Right hindlimb (tissue), 1 donor: ENCODE measurements around the gene MRGPRX3.

Experiments used
- DNase-seq: peaks from one replicate; pipeline ENCODE4 v3.0.0-alpha.2; 2018

Gene MRGPRX3

DNA sequence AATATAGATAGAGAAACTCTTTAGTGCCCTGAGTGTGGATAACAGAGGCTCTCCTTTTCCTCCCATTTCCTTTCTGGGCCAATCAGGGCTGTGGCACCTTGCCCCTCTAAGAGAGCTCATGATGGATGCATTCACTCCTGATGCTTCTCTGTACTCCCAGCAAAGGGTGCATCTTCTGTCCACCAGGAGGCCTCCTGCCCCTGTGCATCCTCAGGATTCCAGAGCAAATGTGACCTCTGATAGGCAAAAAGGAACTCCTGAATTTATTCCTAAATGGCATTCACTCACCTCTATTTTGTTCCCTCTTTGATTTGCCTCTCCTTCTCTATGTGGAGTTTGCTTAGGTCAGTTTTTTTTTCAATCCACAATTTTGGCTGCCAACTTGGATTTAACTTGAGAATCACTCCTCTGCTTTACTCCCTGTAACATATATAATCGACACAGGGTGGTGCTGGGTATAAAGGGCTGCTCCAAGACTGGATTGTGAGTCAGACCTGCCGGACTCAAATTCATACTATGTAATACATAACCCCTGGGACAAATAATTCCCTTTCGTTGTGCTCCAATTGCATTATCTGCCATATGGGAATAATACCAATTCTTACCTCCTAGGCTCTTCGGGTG is 39.1 kb downstream of the MRGPRX3 start:
- no peak for DNase-seq

DNA sequence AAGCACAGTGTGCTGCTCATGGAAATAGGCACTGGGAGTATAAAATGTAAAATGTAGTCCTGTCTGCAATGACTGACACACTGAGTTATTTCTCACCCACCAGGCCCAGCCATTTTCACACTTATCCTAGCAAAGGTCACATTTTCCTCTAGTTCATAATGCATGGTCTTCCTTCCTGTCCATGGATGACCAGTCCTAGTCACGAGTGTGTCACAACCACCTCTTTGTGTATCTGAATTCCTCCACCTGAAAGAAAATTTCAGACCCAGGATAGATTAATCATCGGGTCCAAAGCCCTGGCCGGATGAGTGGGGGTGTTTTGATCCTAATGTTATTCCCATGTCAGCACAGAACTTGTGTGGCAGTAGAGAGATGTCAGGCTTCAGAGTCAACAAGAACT is 40.3 kb downstream of the MRGPRX3 start, which contains the start of gene MRGPRX4:
Gene MRGPRX4, plus strand, starts transcription at position 172 of the 400 bp plus-strand sequence. CDS start 420 bp downstream, outside the sequence.
- no peak for DNase-seq

DNA sequence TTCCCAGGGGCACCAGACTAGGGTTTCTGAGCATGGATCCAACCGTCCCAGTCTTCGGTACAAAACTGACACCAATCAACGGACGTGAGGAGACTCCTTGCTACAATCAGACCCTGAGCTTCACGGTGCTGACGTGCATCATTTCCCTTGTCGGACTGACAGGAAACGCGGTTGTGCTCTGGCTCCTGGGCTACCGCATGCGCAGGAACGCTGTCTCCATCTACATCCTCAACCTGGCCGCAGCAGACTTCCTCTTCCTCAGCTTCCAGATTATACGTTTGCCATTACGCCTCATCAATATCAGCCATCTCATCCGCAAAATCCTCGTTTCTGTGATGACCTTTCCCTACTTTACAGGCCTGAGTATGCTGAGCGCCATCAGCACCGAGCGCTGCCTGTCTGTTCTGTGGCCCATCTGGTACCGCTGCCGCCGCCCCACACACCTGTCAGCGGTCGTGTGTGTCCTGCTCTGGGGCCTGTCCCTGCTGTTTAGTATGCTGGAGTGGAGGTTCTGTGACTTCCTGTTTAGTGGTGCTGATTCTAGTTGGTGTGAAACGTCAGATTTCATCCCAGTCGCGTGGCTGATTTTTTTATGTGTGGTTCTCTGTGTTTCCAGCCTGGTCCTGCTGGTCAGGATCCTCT is 41.0 kb downstream of the MRGPRX3 start:
- no peak for DNase-seq
